IMR-90 (cell line): ENCODE data around the gene MTCL1. TPM values are rescaled to one million over a fixed set of nuclear protein-coding genes. Genes with fewer than 3 reads are reported as not detected.

Experiments used
- ATAC-seq: fragments of 200-7000 bp; cut with Tn5 transposase; 2 replicates; pipeline ENCODE4 v1.9.1; 2020; ENCODE audit warnings: low read depth, mild to moderate bottlenecking, moderate library complexity
- BruUV-seq: library from RNA; stranded (reverse); fragments of 400-500 nt; replicated peaks from 2 replicates; lab custom pipeline; 2021; lab: Mats Ljungman, UMichigan
- CTCF ChIA-PET: fragments of 300-600 bp; formaldehyde crosslinking; extraction: SDS; loops from one replicate; lab custom pipeline; 2021; ENCODE audit warnings: antibody characterized with exemption; lab: Yijun Ruan, JAX
- POLR2A ChIA-PET: fragments of 300-600 bp; sonication (Branson Sonifier 250); formaldehyde crosslinking; loops from one replicate; lab custom pipeline; 2022; ENCODE audit warnings: antibody characterized with exemption; ENCODE audit not compliant: unreplicated experiment; lab: Charles Lee
- DNase-seq: peaks from one replicate; pipeline ENCODE4 v3.0.0; 2013
- H2AFZ ChIP-seq: replicated peaks from 2 replicates; pipeline ENCODE3; 2013; ENCODE audit warnings: low read length, mild to moderate bottlenecking; ENCODE audit not compliant: poor library complexity
- H2AK5ac ChIP-seq: 2 replicates; pipeline ENCODE4 v1.6.1; 2013; ENCODE audit warnings: low read depth, low read length, inconsistent platforms
- H2AK9ac ChIP-seq: replicated peaks from 2 replicates; pipeline ENCODE3; 2013; ENCODE audit warnings: mild to moderate bottlenecking, low read depth, low read length, moderate library complexity; ENCODE audit not compliant: poor library complexity
- H2BK120ac ChIP-seq: 2 replicates; pipeline ENCODE4 v1.6.1; 2013; ENCODE audit warnings: low read depth, low read length, inconsistent platforms
- H2BK15ac ChIP-seq: 3 replicates; pipeline ENCODE4 v1.6.1; 2013; ENCODE audit warnings: low read depth, low read length, inconsistent platforms
- H2BK20ac ChIP-seq: 2 replicates; pipeline ENCODE4 v1.6.1; 2013; ENCODE audit warnings: low read depth, mild to moderate bottlenecking, inconsistent platforms, low read length, moderate library complexity
- H2BK5ac ChIP-seq: 2 replicates; pipeline ENCODE4 v1.6.1; 2013; ENCODE audit warnings: mild to moderate bottlenecking, low read depth, low read length, inconsistent platforms; ENCODE audit not compliant: poor library complexity, severe bottlenecking
- H3K14ac ChIP-seq: replicated peaks from 2 replicates; pipeline ENCODE4 v1.6.1; 2013; ENCODE audit warnings: low read depth, low read length, inconsistent platforms
- H3K18ac ChIP-seq: 2 replicates; pipeline ENCODE4 v1.6.1; 2013; ENCODE audit warnings: low read depth, low read length, control low read depth
- H3K23ac ChIP-seq: 2 replicates; pipeline ENCODE4 v1.6.1; 2013; ENCODE audit warnings: low read depth, low read length, inconsistent platforms
- H3K27ac ChIP-seq: 2 replicates; pipeline ENCODE4 v1.5.1; 2013; ENCODE audit warnings: mild to moderate bottlenecking, control low read depth, low read length; ENCODE audit not compliant: insufficient read depth
- H3K27me3 ChIP-seq: 2 replicates; pipeline ENCODE4 v1.6.1; 2013; ENCODE audit warnings: low read length; ENCODE audit not compliant: control insufficient read depth, insufficient read depth
- H3K36me3 ChIP-seq: 2 replicates; pipeline ENCODE4 v1.6.1; 2013; ENCODE audit warnings: low read length, mixed read lengths; ENCODE audit not compliant: control insufficient read depth, insufficient read depth
- H3K4ac ChIP-seq: 2 replicates; pipeline ENCODE4 v1.6.1; 2013; ENCODE audit warnings: low read depth, low read length, inconsistent platforms
- H3K4me1 ChIP-seq: 2 replicates; pipeline ENCODE4 v1.6.1; 2013; ENCODE audit warnings: low read length, mixed read lengths; ENCODE audit not compliant: control insufficient read depth, insufficient read depth
- H3K4me2 ChIP-seq: 2 replicates; pipeline ENCODE4 v1.6.1; 2013; ENCODE audit warnings: low read depth, mild to moderate bottlenecking, control low read depth, low read length, moderate library complexity
- H3K4me3 ChIP-seq: 2 replicates; pipeline ENCODE4 v1.5.1; 2013; ENCODE audit warnings: low read depth, mild to moderate bottlenecking, control low read depth, low read length, moderate library complexity; ENCODE audit not compliant: insufficient read depth
- H3K56ac ChIP-seq: 2 replicates; pipeline ENCODE4 v1.6.1; 2013; ENCODE audit warnings: low read length, inconsistent platforms; ENCODE audit not compliant: insufficient read depth; ENCODE audit errors: extremely low read depth
- H3K79me1 ChIP-seq, 2 experiments: 2 replicates each; pipeline ENCODE4 v1.6.1; 2013; ENCODE audit warnings: low read length in 2 of 2, inconsistent platforms in 1 of 2, low read depth in 1 of 2
- H3K9ac ChIP-seq: 2 replicates; pipeline ENCODE4 v1.6.1; 2013; ENCODE audit warnings: low read depth, low read length, control low read depth
- H3K9me1 ChIP-seq: 2 replicates; pipeline ENCODE4 v1.6.1; 2013; ENCODE audit warnings: low read length, inconsistent platforms; ENCODE audit not compliant: insufficient read depth
- H3K9me3 ChIP-seq: 2 replicates; pipeline ENCODE4 v1.6.1; 2013; ENCODE audit warnings: low read length; ENCODE audit not compliant: control insufficient read depth, insufficient read depth
- H4K20me1 ChIP-seq: 2 replicates; pipeline ENCODE4 v1.6.1; 2013; ENCODE audit warnings: low read length, inconsistent platforms; ENCODE audit not compliant: insufficient read depth
- H4K5ac ChIP-seq: 2 replicates; pipeline ENCODE4 v1.6.1; 2013; ENCODE audit warnings: mild to moderate bottlenecking, low read depth, low read length, control low read depth
- H4K8ac ChIP-seq, 2 experiments: 2 replicates each; pipeline ENCODE4 v1.6.1; 2013; ENCODE audit warnings: low read depth in 2 of 2, low read length in 2 of 2, control low read depth in 1 of 2, inconsistent platforms in 1 of 2
- H4K91ac ChIP-seq: 2 replicates; pipeline ENCODE4 v1.6.1; 2013; ENCODE audit warnings: low read depth, low read length, inconsistent platforms; ENCODE audit not compliant: insufficient read depth
- BHLHE40 ChIP-seq: fragments of 150-350 bp; IDR thresholded peaks from 2 replicates; pipeline ENCODE4 v1.6.1; 2016; ENCODE audit warnings: mild to moderate bottlenecking, low read depth, low read length
- CEBPB ChIP-seq: IDR thresholded peaks from 2 replicates; pipeline ENCODE4 v1.6.1; 2012; ENCODE audit warnings: low read depth, low read length, improper control_type of control experiment
- CHD1 ChIP-seq: IDR thresholded peaks from 2 replicates; pipeline ENCODE4 v1.6.1; 2012; ENCODE audit warnings: low read depth, low read length, improper control_type of control experiment
- CTCF ChIP-seq: conservative IDR thresholded peaks from 2 replicates; pipeline ENCODE4 v1.5.1; 2012; ENCODE audit warnings: mild to moderate bottlenecking, low read depth, low read length, improper control_type of control experiment
- ELK1 ChIP-seq: fragments of 150-350 bp; IDR thresholded peaks from 2 replicates; pipeline ENCODE4 v1.6.1; 2016; ENCODE audit warnings: low read depth, mild to moderate bottlenecking, low read length, moderate library complexity, borderline replicate concordance
- FOS ChIP-seq: fragments of 150-350 bp; IDR thresholded peaks from 2 replicates; pipeline ENCODE4 v1.6.1; 2016; ENCODE audit warnings: low read depth, low read length
- MAFK ChIP-seq: IDR thresholded peaks from 2 replicates; pipeline ENCODE4 v1.6.1; 2012; ENCODE audit warnings: low read depth, low read length, improper control_type of control experiment
- MAZ ChIP-seq: IDR thresholded peaks from 2 replicates; pipeline ENCODE4 v1.6.1; 2012; ENCODE audit warnings: low read depth, mild to moderate bottlenecking, low read length, improper control_type of control experiment, moderate library complexity, borderline replicate concordance
- RAD21 ChIP-seq: IDR thresholded peaks from 2 replicates; pipeline ENCODE4 v1.6.1; 2012; ENCODE audit warnings: low read length, improper control_type of control experiment
- RCOR1 ChIP-seq: IDR thresholded peaks from 2 replicates; pipeline ENCODE4 v1.6.1; 2012; ENCODE audit warnings: mild to moderate bottlenecking, low read length, improper control_type of control experiment; ENCODE audit not compliant: insufficient replicate concordance
- RFX5 ChIP-seq: IDR thresholded peaks from 2 replicates; pipeline ENCODE4 v1.8.0; 2012; ENCODE audit warnings: low read depth, mild to moderate bottlenecking, low read length, moderate library complexity
- SMC3 ChIP-seq: fragments of 150-350 bp; IDR thresholded peaks from 2 replicates; pipeline ENCODE4 v1.6.1; 2016; ENCODE audit warnings: low read depth, mild to moderate bottlenecking, antibody characterized with exemption, low read length, moderate library complexity
- USF2 ChIP-seq: fragments of 150-350 bp; IDR thresholded peaks from 2 replicates; pipeline ENCODE4 v1.6.1; 2017; ENCODE audit warnings: mild to moderate bottlenecking, antibody characterized with exemption, low read length, low read depth
- WGBS, 2 experiments: methylation state at CpG; one replicate each; pipeline versions ENCODE4 v1.1.5 to v1.1.7; 2013; ENCODE audit warnings: missing lambda C conversion rate in 2 of 2; ENCODE audit not compliant: insufficient read length in 1 of 2; ENCODE audit errors: extremely low coverage in 2 of 2; 5-methylcytosine and 5-hydroxymethylcytosine counted together
- dilution Hi-C: fragments of 300-500 bp; cut with HindIII; formaldehyde crosslinking; loops from one replicate; pipeline ENCODE4 v1.14.3; 2018; ENCODE audit warnings: low sequenced_read_pairs; ENCODE audit not compliant: unreplicated experiment
- in situ Hi-C: fragments of 300-500 bp; cut with MboI; formaldehyde crosslinking; loops from 3 replicates; pipeline ENCODE4 v1.14.3; 2019; ENCODE audit warnings: low sequenced_read_pairs, inconsistent platforms, mixed read lengths
- intact Hi-C: fragments of 100-400 bp; cut with micrococcal nuclease; formaldehyde crosslinking; loops from 2 replicates; pipeline ENCODE4 v1.10.0; 2022
- polyA plus RNA-seq, 3 experiments: library from polyadenylated mRNA; depleted of rRNA; stranded (reverse); fragments of >200 nt; gene quantifications; 2 replicates each; pipeline ENCODE4 v1.2.3, GENCODE V29; 2012; ENCODE audit warnings: low replicate concordance in 1 of 3
- total RNA-seq: library from RNA; depleted of rRNA; stranded (reverse); fragments of >200 nt; gene quantifications from 2 replicates; pipeline ENCODE4 v1.2.3, GENCODE V29; 2012

The MTCL1 gene
- total and polyA plus RNA-seq, 2 of the 4 experiments (the other 2 are of a cell fraction), result 29.0 to 45.3 TPM

- H2AK5ac ChIP-seq, result no peak overlapping the region
- H3K79me1 ChIP-seq, result no peaks in the 10 kb centered on the region
- no peaks in the 10 kb centered on the region for H3K36me3 ChIP-seq
- no peaks in the 10 kb centered on the region for H3K9me1 ChIP-seq
- no peak overlapping the region for H2AFZ ChIP-seq
- no peak overlapping the region for H2BK20ac ChIP-seq
- no peaks in the 10 kb centered on the region for H3K4me1 ChIP-seq
- no peak overlapping the region for H2BK15ac ChIP-seq
- no peak overlapping the region for H3K27ac ChIP-seq
- H3K9me3 ChIP-seq, result no peaks in the 10 kb centered on the region
- no peak for DNase-seq
- no peak overlapping the region for H4K5ac ChIP-seq
- no peak overlapping the region; the same call in 1 of the 2 replicates for H3K14ac ChIP-seq
- H3K27me3 ChIP-seq, result peaks cover 1% of the 10 kb centered on the region; the same call in 1 of the 2 replicates
- ATAC-seq, result no peak
- no peak overlapping the region for H3K4me3 ChIP-seq
- H3K56ac ChIP-seq, result no peak overlapping the region
- in situ Hi-C loops, result no loop called here
- WGBS, 2 experiments, result no CpG with 5 or more reads among the region's 7 CpGs
- H3K18ac ChIP-seq, result no peak overlapping the region
- no peak overlapping the region for H4K91ac ChIP-seq
- no peak overlapping the region for H4K8ac ChIP-seq
- no peak overlapping the region for H2AK9ac ChIP-seq
- no peak overlapping the region for H2BK120ac ChIP-seq
- H2BK5ac ChIP-seq, result no peak overlapping the region
- H4K20me1 ChIP-seq, result no peaks in the 10 kb centered on the region
- ChIA-PET CTCF (no interaction called here), POLR2A (no interaction called here)
- no peak overlapping the region for H3K4me2 ChIP-seq
- H3K23ac ChIP-seq, result no peak overlapping the region
- no peak for TF ChIP-seq RFX5
- no peak for TF ChIP-seq MAFK
- no peak for TF ChIP-seq ELK1
- TF ChIP-seq BHLHE40, result no peak
- TF ChIP-seq RAD21, result no peak
- TF ChIP-seq FOS, result no peak
- TF ChIP-seq MAZ, result no peak
- no peak for TF ChIP-seq RCOR1
- no peak for TF ChIP-seq CEBPB
- no peak for TF ChIP-seq SMC3
- TF ChIP-seq CHD1, result no peak
- no peak for TF ChIP-seq USF2
- TF ChIP-seq CTCF, result no peak
- dilution Hi-C loops, result no loop called here
- H3K9ac ChIP-seq, result no peak overlapping the region
- intact Hi-C loops, result no loop called here
- H3K4ac ChIP-seq, result no peak overlapping the region
- BruUV-seq, result no TSS peak
Measured at GRCh38 chr18:8874872-8875271, 169.5 kb downstream of the MTCL1 start.
